COLO829 (cell line): Measurements from ENCODE around the gene C1QL4.
"Not testable (repeated sequence)": the region's sequence is repeated elsewhere in the genome, so short reads cannot be mapped to it uniquely, and the experiment has no call there.

ENCODE experiments used
- DNase-seq: peaks from one replicate; pipeline ENCODE4 v3.0.0; 2012; ENCODE audit warnings: low spot score

The C1QL4 gene

DNA sequence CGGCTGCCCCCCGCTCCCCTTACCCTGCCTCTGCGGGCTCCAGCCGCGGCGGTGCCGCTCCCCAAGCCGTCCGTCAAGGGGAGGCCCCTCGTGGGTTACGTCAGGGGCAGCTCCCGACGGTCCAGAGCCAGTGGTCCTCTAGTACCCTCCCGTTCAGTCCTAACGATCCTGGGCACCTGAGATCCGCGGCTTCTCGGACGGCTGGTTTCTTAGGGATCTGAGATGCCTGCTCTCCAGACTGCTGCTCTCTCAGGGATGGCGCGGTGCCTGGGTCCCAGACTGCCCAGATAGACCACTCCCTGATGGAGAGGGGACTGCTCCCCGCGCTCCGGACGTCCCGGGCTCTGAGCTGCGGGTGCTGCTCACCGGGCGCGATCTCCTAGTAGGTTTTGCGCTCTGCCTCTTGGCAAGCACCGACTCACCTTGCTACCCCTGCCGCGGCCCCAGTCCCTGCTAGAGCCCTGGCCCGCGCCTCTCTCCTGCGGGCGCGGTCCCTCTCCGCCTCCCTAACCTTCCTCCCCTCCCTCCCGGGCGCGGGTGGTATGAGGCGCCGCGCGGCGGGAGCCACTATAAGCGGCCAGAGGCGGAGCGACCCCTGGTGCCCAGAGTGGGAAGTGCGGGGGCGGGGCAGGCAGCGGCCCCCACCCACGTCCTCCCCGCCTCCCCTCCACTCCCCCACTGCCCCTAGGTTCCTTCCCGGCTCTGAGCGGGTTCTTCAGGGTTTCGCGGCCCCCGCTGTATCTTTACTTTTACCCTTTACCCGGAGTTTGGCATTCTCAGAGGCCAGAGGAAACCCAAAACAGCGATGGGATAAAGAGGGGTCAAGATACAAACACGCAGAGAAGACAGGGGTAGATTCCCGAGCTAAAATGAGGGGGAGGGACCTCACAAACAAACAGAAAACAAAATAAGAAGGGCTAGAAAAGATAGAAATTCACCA, at the start of gene C1QL4:
Gene C1QL4, minus strand, starts transcription at position 544 of the 940 bp plus-strand sequence. CDS start 711 bp downstream, outside the sequence.
- DNase-seq: peak; percentile 81

DNA sequence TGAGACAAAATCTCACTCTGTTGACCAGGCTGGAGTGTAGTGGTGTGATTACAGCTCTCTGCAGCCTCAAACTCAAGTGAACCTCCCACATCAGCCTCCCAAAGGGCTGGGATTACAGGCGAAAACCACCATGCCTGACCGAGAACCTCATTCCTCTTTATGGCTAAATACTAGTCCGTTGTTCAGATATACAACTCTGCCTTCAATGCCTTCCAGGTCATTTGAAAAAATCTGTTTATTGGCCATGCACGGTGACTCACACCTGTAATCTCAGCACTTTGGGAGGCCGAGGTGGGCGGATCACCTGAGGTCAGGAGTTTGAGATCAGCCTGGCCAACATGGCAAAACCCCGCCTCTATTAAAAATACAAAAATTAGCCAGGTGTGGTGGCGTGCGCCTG, 43.2 kb upstream of the C1QL4 start:
- not testable (repeated sequence) for DNase-seq

DNA sequence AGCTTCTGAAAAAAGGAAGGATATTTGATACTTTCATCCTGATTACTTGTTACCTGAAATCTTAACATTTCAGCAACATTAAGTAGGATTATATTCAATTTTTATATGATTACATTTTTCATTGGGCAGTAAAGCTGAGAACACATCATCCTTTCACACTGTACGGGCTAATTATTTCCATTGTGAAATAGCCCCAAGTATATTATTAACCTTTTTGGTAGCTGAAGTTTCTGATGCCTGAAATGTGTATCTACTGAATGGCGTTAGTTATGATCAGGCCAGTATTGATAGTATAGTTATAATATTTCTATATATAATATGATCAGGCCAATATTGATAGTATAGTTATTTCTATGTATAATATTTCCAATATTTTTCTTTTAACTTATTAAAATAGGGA, 40.4 kb upstream of the C1QL4 start:
- no peak for DNase-seq

DNA sequence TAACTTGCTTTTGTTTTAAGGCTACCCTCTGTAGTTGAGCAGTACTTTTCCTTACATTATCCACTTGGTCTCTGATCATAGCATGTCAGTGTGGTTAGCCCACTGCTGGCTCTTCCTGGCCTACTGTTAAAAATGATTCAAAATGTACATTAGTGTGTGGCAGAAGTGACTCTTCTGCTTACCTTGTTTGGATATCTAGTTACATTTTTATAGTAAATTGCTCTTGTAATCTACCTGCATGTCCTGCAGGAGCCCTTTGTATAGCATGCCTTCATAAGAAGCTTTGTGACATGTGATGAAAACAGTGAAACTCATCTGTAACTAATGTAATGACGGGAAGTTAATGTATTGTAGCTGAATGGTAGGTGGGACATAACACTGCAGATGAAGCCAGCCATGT, 38.4 kb upstream of the C1QL4 start:
- DNase-seq: no peak

DNA sequence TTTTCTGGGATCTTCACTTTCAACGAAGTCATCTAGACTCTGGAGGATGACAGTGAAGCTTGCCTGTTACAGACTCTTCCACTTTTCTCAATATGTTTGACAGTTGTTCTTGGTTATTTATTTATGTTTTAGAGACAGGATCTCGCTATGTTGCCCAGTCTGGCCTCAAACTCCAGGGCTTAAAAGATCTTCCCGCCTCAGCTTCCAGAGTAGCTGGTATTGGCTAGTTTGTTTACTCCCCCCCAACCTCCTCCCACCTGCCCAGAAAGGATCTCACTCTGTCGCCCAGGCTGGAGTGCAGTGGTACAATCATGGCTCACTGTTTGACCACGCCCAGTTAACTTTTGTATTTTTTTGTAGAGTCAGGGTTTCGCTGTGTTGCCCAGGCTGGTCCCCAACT, 33.6 kb upstream of the C1QL4 start:
- no peak for DNase-seq

DNA sequence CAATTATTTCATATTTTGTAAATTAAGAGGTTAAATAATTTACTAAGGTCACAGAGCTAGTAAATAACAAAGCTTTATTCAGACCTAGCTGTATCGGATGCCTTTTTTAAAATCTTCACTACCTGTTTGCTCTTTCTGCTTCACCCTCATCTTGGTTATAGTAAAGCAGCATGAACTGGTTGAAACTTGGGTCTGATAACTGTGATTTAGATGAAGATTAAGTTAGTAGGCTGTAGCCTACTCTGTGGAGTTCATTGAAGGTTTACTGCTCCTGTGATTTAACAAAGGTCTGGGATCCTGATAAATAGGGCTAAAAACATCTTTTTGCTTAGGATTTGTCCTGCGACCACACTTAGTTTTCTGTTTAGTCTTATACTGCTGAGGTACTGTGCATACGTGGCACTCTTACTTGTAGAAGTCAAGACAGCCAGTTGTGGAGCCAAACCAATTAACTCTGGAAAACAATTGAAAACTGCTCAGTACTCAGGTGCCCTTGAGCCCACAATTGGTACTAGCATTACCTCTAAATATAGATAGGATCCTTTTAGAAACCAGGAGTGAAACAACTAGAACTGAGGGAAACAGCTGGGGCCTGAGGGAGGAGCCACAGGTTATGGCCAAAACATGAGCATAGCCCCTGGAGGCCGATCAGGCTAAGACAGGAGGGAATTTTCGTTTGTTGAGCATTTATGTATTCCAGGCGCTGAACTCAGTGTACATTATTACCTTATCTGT, 32.6 kb upstream of the C1QL4 start:
- DNase-seq: no peak

DNA sequence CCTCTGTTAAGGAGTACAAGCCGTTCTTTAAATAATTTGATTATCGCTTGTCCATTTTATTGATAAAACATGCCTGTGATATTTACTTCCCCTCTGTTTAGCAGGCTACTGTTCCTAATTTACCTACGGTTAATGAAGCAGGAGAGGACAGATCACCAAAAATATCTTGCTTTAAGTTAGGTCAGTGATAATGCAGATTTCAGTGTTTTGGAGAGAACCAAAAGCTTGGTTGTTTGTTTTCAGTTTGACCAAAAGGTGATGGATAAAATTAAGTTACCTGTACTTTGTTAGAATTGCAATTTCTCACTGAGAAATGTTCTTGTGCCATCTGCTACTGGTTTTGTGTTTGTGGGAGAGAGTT, 31.2 kb upstream of the C1QL4 start:
- DNase-seq: no peak

DNA sequence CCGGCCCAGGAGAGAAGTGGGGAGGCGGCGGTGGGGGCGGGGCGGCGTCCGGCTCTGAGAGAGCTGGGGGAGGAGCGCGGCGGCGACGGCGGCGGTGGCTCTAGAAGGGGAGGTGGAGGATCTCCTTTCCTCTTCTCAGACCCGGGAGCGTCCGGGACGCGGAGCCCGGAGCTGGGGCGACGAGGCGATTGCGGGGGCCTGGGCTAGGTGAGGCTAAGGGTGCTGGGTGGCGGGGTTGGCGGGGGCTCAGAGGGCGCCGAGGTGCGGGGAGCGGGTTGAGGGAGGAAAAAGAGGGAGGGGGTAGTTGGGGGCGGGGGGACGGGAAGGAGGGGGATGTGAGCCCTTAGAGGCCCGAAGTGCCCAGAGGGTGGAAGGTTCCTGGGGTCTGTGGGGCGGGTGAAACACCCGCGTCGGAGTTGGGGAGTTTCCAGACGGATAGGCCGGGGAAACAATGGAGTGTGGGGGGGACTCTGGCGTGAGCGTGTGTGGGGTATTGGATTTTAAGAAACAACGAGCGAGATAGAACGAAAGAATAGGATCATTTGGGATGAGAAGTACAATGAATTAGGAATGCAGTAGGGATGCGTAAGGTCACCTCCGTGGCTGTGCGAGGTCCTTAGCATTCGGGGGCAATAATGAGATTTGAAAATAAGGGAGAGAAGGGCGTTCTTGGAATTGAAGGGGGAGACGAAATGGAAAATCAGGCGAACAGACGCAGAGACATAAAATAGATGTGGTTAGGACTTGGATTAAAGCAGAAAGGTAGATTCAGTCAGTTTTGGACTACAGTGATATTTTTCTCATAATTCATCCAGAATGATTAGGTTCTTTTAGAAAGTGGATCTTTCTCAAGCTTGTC, 30.6 kb upstream of the C1QL4 start, which contains the start of gene SPATS2:
Gene SPATS2, plus strand, starts transcription at position 82 of the 859 bp plus-strand sequence. CDS start 93,551 bp downstream, outside the sequence.
- DNase-seq: no peak

DNA sequence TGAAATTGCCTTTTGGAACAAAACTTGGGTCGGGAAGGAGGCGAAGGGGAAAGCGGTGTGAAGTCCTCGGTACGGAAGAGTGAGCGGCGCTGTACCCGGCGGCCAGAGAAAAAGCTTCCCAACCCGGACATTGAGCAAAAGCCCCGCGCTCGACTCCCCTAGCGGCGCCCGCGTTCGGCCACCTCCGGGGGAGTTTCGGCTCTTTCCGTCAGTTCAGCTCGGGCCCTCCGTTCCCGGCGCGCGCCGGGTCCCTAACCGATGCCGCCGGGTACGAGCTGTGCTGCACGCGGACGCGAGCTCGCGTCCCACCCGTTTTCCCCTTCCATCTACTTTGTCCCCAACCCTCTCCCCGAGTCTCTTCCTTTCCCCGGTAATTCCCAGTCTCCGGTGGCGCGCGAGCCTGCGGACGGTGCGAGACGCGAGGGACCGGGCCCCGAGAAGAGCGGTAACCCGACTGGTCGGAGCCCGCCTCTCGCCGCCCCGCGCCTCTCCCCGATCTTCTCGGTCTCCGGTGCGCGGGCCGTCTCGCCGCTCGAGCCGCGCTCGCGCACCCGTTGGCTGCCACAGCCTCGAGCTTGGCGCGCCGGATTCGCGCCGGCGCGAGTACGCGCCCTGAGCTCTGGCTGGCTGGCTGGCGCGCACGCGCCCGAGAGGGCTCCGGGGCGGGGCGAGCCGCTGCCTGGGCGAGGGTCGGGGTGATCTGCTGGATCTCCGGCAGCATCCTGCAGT, 29.8 kb upstream of the C1QL4 start:
- peak; percentile 95 for DNase-seq

DNA sequence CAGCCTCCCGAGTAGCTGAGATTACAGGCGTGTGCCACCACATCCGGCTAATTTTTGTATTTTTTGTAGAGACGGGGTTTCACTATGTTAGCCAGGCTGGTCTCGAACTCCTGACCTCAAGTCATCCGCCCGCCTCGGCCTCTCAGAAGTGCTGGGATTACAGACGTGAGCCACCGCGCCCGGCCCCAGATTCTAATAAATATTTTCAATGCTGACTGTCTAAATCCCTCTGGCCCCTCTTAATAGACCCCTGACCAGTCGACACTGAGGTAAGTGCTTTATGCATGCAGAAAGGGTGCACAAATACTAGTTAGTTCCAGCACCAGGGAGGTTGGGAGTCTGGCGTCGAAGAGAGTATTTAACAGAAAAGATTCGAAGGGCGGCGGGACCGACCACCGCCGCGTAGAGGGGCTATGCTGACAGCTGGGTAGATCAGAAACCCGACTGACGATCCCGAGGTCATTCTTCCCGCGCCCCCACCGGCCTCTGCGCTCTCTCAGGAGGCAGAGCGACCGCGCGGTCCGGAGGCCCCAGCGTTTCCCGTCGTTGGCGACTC, 29.2 kb upstream of the C1QL4 start:
- DNase-seq: no peak

DNA sequence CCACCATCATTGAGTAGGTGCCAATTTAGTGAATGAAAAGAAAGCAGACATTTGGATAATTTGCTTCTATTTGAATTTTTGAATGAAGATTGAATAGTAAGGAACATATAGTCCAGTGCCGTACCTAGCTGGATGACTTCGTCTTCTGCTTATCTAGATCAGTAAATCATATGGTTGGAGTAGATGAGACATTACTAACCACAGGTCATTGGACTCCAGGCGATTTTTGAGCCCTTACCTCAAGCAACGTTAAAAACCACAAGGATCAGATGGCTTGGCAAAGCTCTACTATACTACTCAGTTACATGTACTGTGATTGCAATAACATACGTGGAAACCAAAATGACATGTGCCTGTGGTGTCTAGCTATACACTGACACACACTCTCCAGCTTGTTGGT, 28.6 kb upstream of the C1QL4 start:
- no peak for DNase-seq

DNA sequence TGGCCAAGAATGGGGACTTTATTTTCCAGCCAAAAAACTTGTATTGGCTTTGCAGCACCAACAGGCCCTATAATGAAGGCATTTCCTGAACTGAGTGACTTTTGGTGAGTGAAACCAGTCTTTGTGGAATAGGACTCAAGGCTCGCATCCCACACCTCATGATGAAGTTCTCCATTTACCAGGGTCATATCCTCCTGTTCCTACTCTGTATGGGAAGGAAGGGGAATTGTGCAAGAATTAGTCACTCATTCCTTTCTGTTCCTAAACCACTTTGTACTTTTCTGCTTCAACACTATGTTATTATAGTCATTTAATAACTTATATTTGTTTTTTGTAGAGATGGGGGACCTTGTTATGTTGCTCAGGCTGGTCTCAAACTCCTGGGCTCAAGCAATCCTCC, 28.0 kb upstream of the C1QL4 start:
- no peak for DNase-seq

DNA sequence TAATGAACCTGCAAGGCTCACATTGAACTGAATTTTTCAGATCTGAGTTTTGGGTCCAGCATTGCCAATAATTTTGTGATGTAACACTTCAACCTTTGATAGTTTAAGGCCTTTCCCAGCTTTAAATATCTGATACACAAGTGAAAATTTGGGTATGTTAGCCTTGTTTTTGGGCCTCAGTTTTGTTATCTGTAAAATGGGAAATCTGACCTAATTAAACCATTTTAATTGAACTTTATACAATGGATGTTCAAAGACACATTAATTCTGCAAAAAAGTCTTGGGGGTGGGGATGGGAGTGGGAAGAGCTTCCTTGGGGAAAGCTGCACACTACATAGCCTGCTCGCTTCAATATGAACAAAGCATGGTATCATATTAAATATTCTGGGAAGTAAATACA, 25.1 kb upstream of the C1QL4 start:
- no peak for DNase-seq

DNA sequence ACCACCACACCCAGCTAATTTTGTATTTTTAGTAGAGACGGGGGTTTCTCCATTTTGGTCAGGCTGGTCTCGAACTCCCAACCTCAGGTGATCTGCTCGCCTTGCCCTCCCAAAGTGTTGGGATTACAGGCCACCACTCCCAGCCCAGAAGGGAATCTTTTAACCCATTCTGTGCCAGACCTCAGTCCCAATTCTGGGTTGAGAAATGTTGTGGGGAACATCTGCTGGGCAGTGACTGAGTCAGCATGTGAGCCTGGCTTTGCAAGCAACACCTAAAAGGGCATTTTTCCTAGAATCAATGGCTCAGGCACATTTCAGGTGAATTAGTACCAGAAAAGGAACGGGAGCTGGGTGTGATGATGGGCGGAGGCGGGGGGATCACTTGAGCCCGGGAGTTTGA, 22.7 kb upstream of the C1QL4 start:
- no peak for DNase-seq

DNA sequence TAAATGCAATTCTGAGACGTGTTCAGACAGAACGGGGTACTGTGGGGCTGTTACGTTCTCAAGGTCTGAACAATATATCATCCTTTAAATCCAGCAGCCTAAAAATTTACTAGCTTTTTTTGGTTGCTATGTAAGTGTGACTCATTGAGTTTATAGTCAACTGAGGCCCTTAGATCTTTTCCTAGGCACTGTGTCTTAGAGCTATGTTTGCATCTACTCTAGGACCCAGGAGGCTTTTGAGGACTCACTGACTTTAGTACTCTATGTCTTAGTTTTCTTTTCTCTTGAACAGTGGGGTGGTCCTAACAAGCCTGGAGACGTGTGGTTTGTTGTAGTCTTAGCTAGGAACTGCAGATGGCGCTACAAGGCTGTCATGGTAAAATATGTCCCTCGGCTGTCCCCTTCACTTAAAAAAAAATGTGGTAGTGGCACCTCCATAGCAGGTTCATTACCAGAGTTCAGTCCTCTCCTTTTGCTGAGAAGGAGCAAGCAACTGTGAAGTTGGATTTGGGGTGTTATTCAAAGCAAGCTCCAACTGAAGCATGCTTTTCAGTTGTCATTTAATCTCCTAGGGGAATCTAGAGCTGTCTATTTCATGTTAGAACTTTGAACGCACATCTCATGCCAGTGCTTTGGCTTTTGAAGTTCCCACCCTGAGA, 21.6 kb upstream of the C1QL4 start:
- peak; percentile 60 for DNase-seq

DNA sequence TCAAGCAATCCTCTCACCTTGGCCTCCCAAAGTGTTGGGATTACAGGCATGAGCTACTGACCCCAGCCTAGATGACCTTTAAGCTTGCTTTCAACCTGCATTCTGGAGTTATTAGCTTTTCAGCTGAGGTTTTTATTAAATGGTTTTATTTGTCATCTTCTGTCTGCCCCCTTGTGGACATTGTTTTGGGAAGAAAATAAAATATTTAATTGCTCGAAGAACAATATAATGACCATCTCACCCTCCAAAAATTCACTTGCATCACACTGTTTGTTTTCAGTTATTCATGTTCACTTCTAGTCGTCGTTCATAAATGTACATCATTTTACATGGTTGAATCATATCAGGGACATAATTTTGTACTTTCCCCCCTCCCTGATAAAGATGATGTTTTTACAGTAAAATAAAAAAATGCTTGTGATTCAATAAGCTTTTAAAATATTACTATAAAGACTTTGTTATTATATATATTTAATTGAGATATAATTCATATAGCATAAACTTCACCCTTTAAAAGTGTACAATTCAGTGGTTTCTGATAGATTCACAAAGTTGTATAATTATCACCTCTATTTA, 20.2 kb upstream of the C1QL4 start:
- no peak for DNase-seq

DNA sequence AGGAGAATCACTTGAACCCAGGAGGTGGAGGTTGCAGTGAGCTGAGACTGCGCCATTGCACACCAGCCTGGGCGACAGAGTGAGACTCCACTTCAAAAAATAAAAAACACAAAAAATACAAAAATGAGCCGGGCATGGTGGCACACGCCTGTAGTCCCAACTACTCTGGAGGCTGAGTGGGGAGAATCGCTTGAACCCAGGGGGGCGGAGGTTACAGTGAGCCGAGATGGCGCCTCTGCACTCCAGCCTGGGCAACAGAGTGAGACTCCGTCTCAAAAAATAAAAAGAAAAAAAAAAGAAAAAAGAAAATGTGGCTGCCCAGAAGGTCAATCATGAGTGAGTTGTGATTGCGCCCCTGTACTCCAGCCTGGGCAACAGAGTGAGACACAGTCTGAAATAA, 18.9 kb upstream of the C1QL4 start:
- DNase-seq: no peak

DNA sequence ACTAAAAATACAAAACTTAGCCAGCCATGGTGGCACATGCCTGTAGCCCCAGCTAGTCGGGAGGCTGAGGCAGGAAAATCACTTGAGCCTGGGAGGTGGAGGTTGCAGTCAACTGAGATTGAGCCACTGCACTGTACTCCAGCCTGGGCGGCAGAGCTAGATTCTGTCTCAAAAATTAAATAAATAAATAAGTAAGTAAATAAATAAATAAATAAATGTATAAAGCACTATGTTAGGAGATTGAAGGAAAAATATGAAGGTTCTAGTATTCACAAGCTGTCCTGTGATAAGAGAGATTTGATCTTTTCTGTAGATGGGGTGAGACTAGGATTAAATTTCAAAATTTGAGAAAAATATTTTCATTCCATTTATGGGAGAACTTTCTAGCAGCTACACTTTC, 15.4 kb upstream of the C1QL4 start:
- DNase-seq: no peak

DNA sequence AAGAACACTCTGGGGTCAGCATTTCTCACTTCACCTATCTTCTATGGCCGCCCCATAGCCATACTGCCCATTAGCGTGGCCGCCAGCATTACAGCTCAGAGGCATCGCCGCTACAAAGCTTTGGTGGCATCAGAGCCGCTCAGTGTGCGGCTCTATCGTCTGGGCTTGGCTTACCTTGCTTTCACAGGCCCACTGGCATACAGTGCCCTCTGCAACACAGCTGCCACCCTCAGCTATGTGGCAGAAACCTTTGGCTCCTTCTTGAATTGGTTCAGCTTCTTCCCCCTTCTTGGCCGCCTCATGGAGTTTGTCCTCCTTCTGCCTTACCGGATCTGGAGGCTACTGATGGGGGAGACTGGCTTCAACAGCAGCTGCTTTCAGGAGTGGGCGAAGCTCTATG, 12.3 kb upstream of the C1QL4 start:
- no peak for DNase-seq

DNA sequence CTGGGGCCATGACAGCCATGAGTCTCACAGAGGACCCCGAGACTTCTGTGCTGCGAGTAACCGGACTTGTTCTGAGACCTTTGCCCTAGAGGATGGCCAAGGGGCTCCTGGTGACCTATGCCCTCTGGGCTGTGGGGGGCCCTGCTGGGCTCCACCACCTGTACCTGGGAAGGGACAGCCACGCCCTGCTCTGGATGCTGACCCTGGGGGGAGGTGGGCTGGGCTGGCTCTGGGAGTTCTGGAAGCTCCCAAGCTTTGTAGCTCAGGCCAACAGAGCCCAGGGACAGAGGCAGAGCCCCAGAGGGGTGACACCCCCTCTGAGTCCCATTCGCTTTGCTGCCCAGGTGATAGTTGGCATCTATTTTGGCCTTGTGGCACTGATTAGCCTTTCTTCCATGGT, 11.8 kb upstream of the C1QL4 start:
- DNase-seq: no peak
